DOHH2 (cell line): ENCODE results near the gene AGPAT1.

Experiments
- EZH2phosphoT487 ChIP-seq: fragments of 200-600 bp; sonication (generic); IDR thresholded peaks from 2 replicates; pipeline ENCODE4 v1.6.1; 2017; ENCODE audit warnings: borderline replicate concordance, mild to moderate bottlenecking, antibody characterized with exemption, low read length, moderate library complexity, mixed read lengths
- TF ChIP-seq, protein P1 (sequence below): fragments of 200-600 bp; sonication (generic); IDR thresholded peaks from one replicate; pipeline ENCODE4 v1.5.1; 2014; ENCODE audit warnings: antibody characterized with exemption, mild to moderate bottlenecking, low read depth, low read length; ENCODE audit not compliant: poor library complexity, severe bottlenecking

GRCh38 chr6:32203426-32204267, 27.8 kb upstream of the AGPAT1 start:
- TF ChIP-seq, protein P1, sequence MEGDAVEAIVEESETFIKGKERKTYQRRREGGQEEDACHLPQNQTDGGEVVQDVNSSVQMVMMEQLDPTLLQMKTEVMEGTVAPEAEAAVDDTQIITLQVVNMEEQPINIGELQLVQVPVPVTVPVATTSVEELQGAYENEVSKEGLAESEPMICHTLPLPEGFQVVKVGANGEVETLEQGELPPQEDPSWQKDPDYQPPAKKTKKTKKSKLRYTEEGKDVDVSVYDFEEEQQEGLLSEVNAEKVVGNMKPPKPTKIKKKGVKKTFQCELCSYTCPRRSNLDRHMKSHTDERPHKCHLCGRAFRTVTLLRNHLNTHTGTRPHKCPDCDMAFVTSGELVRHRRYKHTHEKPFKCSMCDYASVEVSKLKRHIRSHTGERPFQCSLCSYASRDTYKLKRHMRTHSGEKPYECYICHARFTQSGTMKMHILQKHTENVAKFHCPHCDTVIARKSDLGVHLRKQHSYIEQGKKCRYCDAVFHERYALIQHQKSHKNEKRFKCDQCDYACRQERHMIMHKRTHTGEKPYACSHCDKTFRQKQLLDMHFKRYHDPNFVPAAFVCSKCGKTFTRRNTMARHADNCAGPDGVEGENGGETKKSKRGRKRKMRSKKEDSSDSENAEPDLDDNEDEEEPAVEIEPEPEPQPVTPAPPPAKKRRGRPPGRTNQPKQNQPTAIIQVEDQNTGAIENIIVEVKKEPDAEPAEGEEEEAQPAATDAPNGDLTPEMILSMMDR = no peak
- no peak for TF ChIP-seq EZH2phosphoT487
